HG03469 (cell line): ENCODE data around the gene AGAP3.

Source experiments
- ATAC-seq: cut with Tn5 transposase; IDR thresholded peaks from one replicate; pipeline ENCODE4 v1.9.1; 2021; ENCODE audit warnings: mild to moderate bottlenecking, moderate library complexity, moderate number of reproducible peaks; ENCODE audit not compliant: unreplicated experiment

The AGAP3 gene

GRCh38 chr7:151122796-151123157, 36.5 kb downstream of the AGAP3 start:
- no peak for ATAC-seq

- no peak for ATAC-seq
Observed at GRCh38 chr7:151123158-151123821, 37.0 kb downstream of the AGAP3 start.

GRCh38 chr7:151123822-151124464, 37.7 kb downstream of the AGAP3 start:
- peak; percentile 78 for ATAC-seq

GRCh38 chr7:151124481-151124880, 38.2 kb downstream of the AGAP3 start:
- ATAC-seq: no peak

- no peak for ATAC-seq
Observed at GRCh38 chr7:151124899-151125399, 38.7 kb downstream of the AGAP3 start.

GRCh38 chr7:151125470-151125845, 39.2 kb downstream of the AGAP3 start:
- ATAC-seq: no peak

GRCh38 chr7:151125846-151126481, 39.7 kb downstream of the AGAP3 start:
- no peak for ATAC-seq

- ATAC-seq: no peak
Observed at GRCh38 chr7:151126491-151127137, 40.3 kb downstream of the AGAP3 start.

- ATAC-seq: no peak
Observed at GRCh38 chr7:151128144-151128543, 41.9 kb downstream of the AGAP3 start.

- no peak for ATAC-seq
Observed at GRCh38 chr7:151128716-151129115, 42.4 kb downstream of the AGAP3 start.

- no peak for ATAC-seq
Observed at GRCh38 chr7:151129117-151129959, 43.1 kb downstream of the AGAP3 start.

- no peak for ATAC-seq
Observed at GRCh38 chr7:151129960-151130591, 43.8 kb downstream of the AGAP3 start.

- no peak for ATAC-seq
Observed at GRCh38 chr7:151130741-151131157, 44.5 kb downstream of the AGAP3 start.

GRCh38 chr7:151131224-151131591, 44.9 kb downstream of the AGAP3 start:
- no peak for ATAC-seq

GRCh38 chr7:151131592-151132293, 45.5 kb downstream of the AGAP3 start:
- ATAC-seq: no peak

- no peak for ATAC-seq
Observed at GRCh38 chr7:151132461-151133205, 46.4 kb downstream of the AGAP3 start.

- ATAC-seq: no peak
Observed at GRCh38 chr7:151133266-151133985, 47.2 kb downstream of the AGAP3 start.

- ATAC-seq: no peak
Observed at GRCh38 chr7:151133986-151134742, 47.9 kb downstream of the AGAP3 start.
